CD4-positive, alpha-beta T cell treated with Interleukin-15 for 4 hours (primary cell): ENCODE measurements around the gene TRAPPC6A.

Experiments used
- DNase-seq: peaks from one replicate; pipeline ENCODE4 v3.0.0-alpha.2; 2020; ENCODE audit warnings: low spot score

TRAPPC6A gene

DNA sequence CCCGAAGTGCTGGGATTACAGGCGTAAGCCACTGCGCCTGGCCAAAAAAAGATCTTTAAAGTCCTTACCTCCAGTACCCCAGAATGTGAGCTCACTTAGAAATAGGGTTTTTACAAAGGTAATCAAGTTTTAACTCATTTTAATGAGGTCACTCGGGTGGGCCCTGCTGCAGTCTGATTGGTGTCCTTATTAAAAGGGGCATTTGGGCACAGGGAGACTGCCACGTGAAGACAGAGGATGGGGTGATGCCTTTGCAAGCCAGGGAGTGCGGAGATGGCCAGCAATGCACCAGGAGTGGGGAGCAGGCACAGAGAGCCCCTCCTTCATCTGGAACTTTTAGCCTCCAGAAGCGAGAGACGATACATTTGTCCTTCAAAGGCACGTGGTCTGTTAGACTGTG lies 28.9 kb downstream of the TRAPPC6A start:
- DNase-seq = no peak

DNA sequence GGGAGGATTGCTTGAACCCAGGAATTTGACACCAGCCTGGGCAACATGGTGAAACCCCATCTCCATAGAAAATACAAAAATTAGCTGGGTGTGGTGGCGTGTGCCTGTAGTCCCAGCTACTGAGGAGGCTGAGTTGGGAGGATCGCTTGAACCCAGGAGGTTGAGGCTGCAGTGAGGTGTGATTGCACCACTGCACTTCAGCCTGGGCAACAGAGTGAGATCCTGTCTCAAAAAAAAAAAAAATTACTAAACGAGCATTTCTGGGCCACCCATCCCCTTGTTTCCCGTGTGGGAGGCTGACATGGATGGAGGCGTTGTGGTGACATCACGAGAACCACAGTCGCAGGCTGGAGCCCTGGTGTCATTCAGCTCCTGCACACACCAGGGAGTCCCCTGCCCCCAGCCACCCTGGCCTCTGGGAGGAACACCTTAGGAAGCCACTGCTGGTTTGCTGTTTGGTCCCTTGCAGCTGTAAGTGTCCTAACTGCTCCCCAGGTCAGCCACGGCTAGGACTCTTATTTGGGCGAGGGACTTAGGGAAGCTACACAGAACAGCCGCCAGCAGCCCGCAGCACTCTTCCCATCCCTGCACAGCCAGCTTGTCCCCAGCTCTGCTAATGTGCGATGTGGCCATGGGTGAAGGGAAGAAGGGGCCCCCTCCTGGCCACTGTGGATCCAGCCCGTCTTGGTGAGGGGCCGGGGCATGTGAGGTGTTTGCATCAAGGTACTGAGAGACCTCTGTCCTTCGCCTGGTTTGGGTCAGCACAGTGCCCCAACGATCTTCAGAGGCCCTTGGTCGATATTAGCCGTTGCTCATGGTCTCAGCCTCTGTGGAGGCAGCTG lies 30.0 kb downstream of the TRAPPC6A start:
- no peak for DNase-seq

GRCh38 chr19:45146741-45147205 lies 31.3 kb downstream of the TRAPPC6A start:
- no peak for DNase-seq

DNA sequence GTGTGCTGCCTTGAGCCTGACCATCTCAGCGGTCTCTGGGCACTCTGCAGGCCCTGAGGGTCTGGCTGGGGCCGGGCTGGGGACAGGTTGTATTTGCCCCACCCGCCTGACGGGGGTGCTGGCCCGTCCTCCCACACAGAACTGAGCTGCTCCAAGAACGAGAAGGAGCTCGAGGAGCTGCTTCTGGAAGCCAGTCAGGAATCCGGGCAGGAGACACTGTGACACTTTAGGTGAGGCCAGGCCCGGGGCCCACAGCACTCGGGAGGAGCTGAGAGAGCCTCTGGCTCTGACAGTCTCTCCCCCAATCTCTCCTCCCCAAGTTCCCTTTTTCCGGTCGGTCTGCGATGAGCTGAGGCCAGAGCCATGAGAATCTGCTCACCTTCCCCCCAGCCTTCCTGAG lies 31.8 kb downstream of the TRAPPC6A start:
- DNase-seq = no peak

DNA sequence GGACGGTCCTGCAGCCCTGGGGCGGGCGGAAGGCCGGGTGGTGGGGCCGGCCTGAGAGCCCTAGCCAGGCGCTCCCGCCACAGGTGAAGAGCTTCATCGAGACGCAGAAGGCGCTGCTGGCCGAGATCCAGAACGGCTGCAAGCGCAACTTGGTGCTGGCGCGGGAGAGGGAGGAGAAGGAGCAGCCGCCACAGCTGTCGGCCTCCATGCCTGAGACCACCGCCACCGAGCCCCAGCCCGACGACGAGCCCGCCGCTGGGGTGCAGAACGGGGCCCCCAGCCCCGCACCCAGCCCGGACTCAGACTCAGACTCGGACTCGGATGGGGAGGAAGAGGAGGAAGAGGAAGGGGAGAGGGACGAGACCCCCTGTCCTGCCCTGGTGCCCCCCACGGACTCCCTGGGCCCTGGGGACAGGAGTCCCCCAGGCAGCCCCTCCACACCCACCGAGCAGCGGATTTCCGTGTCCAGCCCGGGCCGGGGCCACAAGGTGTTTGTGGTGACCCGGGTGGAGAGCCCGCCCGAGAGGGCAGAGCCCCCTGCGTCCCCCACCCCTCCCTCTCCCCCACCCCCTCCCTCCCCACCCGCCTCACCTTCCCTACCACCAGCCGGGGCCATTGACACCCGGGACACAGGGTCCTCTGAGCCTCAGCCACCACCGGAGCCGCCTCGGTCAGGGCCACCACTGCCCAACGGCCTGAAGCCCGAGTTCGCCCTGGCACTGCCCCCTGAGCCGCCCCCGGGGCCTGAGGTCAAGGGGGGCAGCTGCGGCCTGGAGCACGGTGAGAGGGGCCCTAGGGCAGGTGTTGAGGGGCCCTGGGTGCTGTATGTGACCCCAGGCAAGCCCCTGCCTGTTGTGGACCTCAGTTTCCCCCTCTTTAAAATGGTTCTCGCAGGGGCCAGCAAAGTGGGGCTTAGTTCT lies 32.5 kb downstream of the TRAPPC6A start:
- no peak for DNase-seq

DNA sequence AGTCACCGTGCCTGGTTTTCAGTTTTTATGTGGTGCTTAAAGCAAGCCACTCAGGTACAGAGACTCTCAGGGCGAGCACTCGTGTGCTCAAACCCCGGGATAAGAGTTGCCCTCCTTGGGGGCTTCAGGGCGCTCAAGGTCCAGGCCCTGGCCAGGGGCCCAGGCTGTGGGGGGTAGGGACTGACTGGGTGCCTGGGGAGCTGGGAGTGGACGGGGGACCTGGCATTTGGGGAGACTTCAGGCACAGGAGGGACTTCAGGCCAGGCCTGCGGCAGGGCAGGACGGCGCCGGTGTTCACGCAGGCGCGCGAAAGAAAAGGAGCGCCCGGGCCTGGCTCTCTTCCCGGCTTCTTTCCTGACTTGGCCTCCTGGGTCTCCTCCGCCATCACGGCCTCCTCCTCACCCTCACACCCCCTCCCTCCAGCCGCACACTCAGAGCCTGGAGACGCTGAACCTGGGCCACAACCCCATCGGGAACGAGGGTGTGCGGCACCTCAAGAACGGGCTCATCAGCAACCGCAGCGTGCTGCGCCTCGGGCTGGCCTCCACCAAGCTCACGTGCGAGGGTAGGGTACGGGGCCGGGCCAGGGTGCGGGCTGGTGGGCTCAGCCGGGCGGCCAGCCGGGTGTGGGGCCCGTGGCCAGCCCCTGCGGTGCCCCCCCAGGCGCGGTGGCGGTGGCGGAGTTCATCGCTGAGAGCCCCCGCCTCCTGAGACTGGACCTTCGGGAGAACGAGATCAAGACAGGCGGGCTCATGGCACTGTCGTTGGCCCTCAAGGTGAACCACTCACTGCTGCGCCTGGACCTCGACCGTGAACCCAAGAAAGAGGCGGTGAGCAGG lies 33.4 kb downstream of the TRAPPC6A start:
- no peak for DNase-seq

DNA sequence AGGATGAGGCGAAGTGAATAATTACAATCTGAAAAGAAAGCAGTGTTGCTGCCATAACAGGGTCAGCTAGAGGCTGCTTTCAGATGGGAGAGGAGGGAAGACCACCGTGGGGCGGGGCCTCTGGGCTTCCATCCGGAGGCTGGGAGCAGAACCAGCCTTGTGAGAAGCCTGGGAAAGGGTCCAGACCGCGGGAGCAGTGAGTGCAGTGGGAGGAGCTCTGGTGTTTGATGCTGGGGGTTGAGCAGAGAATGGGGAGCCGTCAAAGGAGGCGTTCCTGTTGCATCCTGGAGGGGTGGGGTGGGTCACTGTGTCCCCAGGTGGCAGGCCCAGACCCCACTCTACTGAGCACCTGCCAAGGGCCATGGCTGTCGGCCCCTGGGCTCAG lies 35.3 kb downstream of the TRAPPC6A start:
- DNase-seq = no peak

- DNase-seq = no peak
Measured at GRCh38 chr19:45142016-45142725, 35.9 kb downstream of the TRAPPC6A start.

DNA sequence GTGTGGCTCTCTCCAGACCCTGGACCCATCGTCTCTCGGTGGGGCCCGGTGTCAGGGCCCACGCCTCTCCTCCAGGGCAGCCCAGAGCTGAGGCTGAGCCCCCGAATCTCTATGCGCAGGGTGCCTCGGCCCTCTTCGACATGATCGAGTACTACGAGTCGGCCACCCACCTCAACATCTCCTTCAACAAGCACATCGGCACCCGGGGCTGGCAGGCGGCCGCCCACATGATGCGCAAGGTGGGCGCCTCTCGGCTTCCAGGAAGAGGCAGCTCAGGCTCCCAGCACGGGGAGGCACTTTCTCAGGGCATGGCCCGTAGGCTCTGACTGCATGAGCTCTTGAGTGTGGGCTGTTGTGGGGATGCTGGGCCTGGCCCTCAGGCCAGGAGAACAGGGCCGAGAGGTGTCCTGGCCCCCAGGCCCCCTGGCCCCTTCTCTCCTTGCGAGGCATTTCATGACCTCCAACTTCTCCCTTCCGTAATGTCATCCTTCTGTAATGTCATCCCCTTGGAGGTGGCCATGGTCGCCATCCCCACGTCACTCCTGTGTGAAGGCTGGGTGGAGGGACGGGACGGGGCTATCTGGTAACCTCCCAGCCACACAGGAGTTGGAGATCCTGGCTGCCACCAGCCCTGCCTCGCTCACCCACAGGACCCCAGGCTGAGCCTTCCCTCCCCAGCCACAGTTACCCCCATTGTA lies 36.7 kb downstream of the TRAPPC6A start:
- DNase-seq = no peak

- DNase-seq = no peak
Measured at GRCh38 chr19:45140533-45140932, 37.5 kb downstream of the TRAPPC6A start.

DNA sequence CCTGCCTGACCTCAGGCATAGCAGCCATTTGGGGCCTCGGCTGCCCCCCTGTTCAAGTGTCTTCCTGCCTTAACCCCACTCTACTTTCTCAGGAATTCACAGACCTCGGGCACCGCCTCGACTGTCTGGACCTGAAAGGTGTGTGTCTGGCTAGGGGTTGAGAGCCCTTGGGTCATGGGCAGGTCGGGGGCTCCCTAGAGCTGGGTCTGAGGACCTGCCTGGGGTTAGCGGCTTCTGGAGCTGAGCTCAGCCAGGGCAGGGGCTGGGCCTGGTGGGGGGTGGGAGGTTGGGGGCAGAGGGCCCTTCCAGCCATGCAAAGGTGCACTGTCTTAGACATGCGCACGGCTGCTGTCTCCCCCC lies 37.9 kb downstream of the TRAPPC6A start:
- no peak for DNase-seq

GRCh38 chr19:45139286-45140143 lies 38.5 kb downstream of the TRAPPC6A start:
- no peak for DNase-seq

DNA sequence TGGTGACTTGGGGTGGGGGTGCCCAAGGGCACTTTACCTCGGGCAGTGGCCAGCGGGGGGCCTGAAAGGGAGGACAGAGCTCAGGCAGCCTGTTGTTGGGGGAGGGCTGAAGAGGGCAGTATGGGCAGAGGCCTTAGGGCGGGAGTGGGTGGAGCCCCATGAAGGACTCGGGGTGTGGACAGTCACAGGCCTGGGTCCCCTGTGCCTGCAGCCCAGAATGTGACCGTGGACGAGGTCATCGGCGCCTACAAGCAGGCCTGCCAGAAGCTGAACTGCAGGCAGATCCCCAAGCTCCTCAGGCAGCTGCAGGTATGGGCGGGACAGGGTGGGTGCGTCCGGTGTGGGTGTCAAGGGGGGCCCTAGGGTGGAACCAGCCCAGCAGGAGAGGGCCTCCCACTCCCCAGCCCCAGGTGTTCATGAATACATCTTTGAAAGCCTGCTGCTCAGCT lies 39.7 kb downstream of the TRAPPC6A start:
- no peak for DNase-seq

DNA sequence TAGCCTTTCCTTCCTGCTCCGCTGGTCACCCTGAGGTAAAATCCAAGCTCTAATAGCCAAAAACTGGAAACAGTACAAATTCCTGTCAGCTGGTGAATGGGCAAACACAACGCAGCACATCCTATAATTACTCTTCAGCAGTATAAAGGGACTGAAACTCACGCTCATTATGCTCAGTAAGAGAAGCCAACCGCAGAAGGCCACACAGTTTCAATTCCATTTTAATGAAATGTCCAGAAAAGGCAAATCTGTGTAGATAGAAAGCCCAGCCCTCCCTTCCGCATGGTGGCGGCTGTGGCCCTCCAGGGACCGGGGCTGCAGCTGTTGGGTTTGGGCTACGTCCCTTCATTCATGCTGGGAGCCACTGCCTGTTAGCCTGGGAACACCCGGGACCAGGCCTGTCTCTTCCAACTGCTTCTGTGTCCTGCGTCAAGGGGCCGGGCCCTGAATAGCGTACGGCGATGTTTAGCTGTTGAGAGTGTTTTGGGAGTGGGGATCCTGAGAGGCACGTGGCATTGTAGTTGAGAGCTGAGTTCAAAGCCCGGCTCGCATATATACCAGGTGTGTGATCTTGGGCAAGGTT lies 40.8 kb downstream of the TRAPPC6A start:
- DNase-seq = no peak

- no peak for DNase-seq
Measured at GRCh38 chr19:45136507-45137178, 41.4 kb downstream of the TRAPPC6A start.

DNA sequence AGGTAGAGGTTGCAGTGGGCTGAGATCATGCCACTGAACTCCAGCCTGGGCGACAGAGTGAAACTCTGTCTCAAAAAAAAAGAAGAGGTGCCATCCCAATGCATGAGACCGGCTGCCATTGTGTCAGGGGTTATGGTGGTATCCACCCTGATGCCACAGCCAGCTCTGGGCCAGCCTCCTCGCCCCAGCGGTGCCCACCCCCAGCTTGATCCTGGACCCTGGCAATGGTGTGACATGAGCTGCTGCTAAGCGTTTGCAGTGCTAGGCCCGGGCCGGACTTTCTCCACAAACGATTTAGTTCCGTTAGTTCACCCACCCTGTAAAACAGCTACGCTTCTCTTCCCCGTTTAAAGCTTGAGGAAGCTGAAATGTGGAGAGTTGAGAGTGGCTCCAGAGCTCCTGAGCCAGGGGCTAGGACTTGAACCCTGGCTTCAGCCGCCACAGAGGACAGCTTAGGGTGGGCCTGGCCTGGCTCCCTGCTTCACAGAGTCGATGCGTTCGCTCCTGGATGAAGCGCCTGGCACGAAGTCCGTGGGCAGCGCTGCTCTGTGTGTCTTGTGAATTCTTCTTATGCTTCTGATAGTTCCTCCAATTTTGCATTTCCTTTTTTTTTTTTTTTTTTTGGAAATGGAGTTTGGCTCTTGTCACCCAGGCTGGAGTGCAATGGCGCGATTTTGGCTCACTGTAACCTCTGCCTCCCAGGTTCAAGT lies 42.7 kb downstream of the TRAPPC6A start:
- DNase-seq = no peak

GRCh38 chr19:45133661-45134060 lies 44.4 kb downstream of the TRAPPC6A start:
- DNase-seq = no peak
